Measurements from ENCODE around the gene ADGRL1. TPM values are rescaled to one million over a fixed set of nuclear protein-coding genes. Genes with fewer than 3 reads are reported as not detected.
"Not testable (repeated sequence)": the region's sequence is repeated elsewhere in the genome, so short reads cannot be mapped to it uniquely, and the experiment has no call there.

ADGRL1 gene
- 24.9 and 62.4 TPM in 2 replicates for total RNA-seq (ENCODE audit: low replicate concordance)
- long read RNA-seq: 0 reads

DNA sequence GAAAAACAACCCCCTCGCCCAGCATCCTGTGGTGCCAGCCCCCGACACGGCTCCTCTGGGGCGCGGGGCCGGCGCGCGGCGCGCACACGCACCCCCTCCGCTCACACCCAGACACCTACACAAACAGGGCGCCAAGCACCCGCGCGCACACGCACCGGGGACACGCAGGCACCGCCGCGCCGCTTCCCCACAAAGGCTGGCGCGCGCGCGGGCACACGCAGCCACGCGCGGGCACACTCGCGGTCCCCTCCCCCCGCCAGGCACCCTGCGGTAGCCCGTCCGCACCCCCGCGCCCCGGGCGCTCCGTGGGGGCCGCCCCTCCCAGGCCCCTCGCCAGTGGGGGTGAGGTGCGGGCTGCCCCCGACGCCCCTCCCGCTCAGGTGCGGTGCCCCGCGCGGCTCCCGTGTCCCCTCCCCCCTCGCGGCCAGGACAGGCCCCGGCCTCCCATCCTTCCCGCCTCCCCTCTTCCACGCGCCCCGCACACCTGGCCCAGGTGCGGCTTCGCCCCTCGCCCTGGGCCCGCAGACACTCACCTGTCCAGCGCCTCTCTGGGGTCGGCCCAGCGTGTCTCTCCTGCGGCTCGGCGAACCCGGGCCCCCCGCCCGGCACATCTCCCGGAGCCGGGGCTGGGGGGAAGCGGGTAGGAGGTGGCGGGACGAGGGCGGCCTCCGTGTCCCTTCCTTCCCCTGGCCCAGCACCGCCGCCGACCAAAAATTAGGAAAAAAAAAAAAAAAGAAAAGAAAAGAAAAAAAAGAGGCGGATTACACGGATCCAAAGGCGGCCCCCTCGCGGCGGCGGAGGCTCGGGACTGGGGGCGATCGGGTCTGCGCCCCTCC lies at the start of gene ADGRL1:
ADGRL1 (minus strand) TSS at position 718 of the 836 bp plus-strand sequence. CDS start 22,567 bp downstream, outside the sequence.
- H3K27me3 Mint-ChIP-seq: peaks cover 13% of the 10 kb centered on the region
- not testable (repeated sequence) for DNase-seq (ENCODE audit: extremely low spot score, unreplicated experiment); H3K36me3 Mint-ChIP-seq; H3K9me3 Mint-ChIP-seq
- H3K27ac Mint-ChIP-seq: peak within 1 kb of the TSS; percentile 97
- peaks cover 26% of the 10 kb centered on the region for H3K4me1 Mint-ChIP-seq (ENCODE audit: unreplicated experiment)
- H3K4me3 Mint-ChIP-seq: peak within 1 kb of the TSS; percentile 94

DNA sequence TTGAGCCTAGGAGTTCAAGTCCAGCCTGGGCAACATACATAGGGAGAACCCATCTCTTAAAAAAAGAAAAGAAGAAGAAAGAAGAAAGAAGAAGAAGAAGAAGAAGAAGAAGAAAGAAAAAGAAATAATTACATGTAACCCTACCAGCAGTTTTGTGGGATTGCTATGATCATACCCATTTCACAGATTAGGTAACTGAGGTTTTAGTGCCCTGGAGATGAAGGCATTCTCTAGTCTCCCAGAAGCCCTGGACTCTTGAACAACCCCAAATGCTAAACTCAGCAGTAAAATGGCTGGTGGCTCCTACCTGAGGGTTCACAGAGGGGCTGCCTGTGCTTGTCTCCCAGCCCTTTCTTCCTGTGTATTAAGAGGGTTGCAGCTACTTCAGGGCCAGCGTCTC lies 49.3 kb upstream of the ADGRL1 start:
- peaks cover 15% of the 10 kb centered on the region for H3K4me1 Mint-ChIP-seq (ENCODE audit: unreplicated experiment)
- H3K36me3 Mint-ChIP-seq; DNase-seq (ENCODE audit: extremely low spot score, unreplicated experiment); H3K4me3 Mint-ChIP-seq; H3K27ac Mint-ChIP-seq; H3K9me3 Mint-ChIP-seq; H3K27me3 Mint-ChIP-seq: not testable (repeated sequence)

DNA sequence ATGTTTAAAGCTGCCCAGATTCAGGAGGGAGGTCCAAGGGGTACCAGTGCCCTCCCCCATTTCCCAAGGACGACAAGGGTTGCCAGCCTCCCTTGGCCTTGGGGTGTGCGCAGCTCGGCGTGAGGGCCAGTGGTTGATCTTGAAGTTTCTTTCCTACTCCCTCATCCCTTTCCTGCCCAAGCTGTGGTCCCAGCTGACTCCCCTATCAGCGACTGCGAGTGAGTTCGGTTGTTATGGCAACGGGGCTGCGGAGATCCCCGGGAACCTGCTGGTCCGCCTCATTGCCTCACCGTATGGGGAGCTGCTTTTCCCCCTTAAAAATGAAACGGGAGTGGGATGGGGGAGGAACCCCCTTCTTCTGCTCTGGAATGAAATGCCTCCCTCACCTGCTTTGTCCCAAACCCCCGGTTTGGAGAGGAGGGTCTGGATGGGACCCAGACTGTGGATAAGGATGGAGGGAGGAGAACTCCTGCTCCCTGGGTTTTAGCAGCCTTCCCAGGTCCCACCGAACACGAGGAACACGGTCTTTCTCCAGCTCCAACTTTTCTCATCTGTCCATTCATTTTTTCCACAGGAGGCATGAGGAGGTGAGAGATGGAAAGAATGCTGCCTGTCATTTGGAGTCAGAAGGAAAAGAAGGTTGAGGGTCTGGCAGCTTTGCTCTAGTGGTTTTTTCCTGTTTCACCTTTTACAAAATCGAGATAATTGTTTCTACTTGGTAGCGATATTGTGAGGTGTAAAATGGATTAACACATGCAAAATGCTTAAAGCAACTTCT lies 48.0 kb upstream of the ADGRL1 start:
- H3K27ac Mint-ChIP-seq; H3K4me3 Mint-ChIP-seq; H3K9me3 Mint-ChIP-seq; H3K36me3 Mint-ChIP-seq; DNase-seq (ENCODE audit: extremely low spot score, unreplicated experiment); H3K27me3 Mint-ChIP-seq: not testable (repeated sequence)
- H3K4me1 Mint-ChIP-seq (ENCODE audit: unreplicated experiment): peaks cover 15% of the 10 kb centered on the region

DNA sequence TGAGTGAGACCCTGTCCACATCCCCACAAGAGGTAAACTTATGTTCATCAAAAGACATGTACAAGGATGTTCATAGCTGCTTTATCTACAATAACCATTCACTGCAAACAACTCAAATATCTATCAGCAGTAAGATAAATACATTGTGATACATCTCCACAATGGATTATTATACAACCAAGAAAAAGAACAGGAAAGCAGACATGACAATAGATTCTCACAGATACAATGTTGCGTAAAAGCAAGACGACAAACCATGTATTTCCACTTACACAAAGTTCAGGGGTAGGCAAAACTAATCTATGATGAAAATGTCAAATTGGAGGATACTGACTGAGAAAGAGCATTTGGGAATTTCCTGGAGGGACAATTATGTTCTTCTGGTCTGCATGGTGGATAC lies 46.2 kb upstream of the ADGRL1 start:
- H3K27me3 Mint-ChIP-seq: not testable (repeated sequence)

DNA sequence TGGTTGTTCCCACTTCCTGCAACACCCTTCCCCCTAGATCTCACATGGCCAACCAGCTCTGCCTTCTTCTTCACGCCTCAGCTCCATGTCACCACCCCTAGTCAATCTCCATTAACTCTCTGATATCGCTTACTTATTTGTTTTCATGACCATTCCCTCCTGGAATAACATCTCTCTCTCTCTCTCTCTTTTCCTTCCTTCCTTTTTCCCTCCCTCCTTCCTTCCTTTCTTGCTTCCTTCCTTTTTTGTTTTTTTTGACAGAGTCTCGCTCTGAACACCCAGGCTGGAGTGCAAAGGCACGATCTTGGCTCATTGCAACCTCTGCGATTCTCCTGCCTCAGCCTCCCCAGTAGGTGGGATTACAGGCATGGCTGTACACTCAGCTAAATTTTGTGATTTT lies 44.9 kb upstream of the ADGRL1 start:
- no peaks in the 10 kb centered on the region for H3K9me3 Mint-ChIP-seq
- DNase-seq (ENCODE audit: extremely low spot score, unreplicated experiment): no peak
- H3K27me3 Mint-ChIP-seq: peaks cover 4% of the 10 kb centered on the region
- no peaks in the 10 kb centered on the region for H3K36me3 Mint-ChIP-seq
- H3K4me1 Mint-ChIP-seq (ENCODE audit: unreplicated experiment): peaks cover 15% of the 10 kb centered on the region
- H3K4me3 Mint-ChIP-seq: peak overlapping the region; percentile 80
- TF ChIP-seq, protein P1, sequence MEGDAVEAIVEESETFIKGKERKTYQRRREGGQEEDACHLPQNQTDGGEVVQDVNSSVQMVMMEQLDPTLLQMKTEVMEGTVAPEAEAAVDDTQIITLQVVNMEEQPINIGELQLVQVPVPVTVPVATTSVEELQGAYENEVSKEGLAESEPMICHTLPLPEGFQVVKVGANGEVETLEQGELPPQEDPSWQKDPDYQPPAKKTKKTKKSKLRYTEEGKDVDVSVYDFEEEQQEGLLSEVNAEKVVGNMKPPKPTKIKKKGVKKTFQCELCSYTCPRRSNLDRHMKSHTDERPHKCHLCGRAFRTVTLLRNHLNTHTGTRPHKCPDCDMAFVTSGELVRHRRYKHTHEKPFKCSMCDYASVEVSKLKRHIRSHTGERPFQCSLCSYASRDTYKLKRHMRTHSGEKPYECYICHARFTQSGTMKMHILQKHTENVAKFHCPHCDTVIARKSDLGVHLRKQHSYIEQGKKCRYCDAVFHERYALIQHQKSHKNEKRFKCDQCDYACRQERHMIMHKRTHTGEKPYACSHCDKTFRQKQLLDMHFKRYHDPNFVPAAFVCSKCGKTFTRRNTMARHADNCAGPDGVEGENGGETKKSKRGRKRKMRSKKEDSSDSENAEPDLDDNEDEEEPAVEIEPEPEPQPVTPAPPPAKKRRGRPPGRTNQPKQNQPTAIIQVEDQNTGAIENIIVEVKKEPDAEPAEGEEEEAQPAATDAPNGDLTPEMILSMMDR (conservative IDR thresholded peaks at IDR 0.05): no peak
- no peak overlapping the region for H3K27ac Mint-ChIP-seq

More for the DNA sequence above, 46.2 kb upstream of the ADGRL1 start:
- not testable (repeated sequence) for H3K27ac Mint-ChIP-seq; H3K4me3 Mint-ChIP-seq; H3K36me3 Mint-ChIP-seq; H3K9me3 Mint-ChIP-seq; DNase-seq (ENCODE audit: extremely low spot score, unreplicated experiment)
- H3K4me1 Mint-ChIP-seq (ENCODE audit: unreplicated experiment): peaks cover 15% of the 10 kb centered on the region

DNA sequence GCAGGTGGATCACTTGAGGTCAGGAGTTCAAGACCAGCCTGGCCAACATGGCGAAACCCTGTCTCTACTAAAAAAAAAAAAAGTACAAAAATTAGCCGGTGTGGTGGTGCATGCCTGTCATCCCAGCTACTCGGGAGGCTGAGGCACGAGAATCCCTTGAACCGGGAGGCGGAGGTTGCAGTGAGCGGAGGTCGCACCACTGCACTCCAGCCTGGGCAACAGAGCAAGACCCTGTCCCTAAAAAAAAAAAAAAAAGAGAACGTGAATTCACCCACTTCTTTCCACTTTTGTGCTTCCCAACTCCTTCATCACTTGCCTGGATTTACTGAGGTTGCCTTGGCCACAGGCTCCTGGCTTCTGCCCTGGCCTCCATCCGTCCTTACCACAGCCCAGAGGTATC lies 44.3 kb upstream of the ADGRL1 start:
- Mint-ChIP-seq H3K4me1 (ENCODE audit: unreplicated experiment) (peaks cover 15% of the 10 kb centered on the region), H3K4me3 (peak overlapping the region; percentile 80), H3K27ac (peak overlapping the region; percentile 27)
- not testable (repeated sequence) for DNase-seq (ENCODE audit: extremely low spot score, unreplicated experiment); H3K9me3 Mint-ChIP-seq; H3K27me3 Mint-ChIP-seq; H3K36me3 Mint-ChIP-seq

DNA sequence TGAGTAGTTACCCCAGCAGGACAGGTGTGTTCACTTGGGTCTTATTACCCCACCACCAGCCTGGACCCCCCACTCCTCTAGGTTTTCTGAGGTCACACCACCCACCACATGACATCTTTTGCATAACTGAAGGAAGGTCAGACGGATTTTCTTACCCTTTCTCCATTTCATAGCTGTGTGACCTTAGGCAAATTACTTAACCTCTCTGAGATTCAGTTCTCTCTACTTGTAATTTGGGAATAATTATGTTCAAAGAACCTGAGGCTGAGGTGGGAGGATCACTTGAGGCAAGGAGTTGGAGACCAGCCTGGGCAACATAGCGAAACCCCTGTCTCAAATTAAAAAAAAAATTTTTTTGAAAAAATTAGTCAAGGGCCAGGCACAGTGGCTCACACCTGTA lies 43.9 kb upstream of the ADGRL1 start:
- H3K36me3 Mint-ChIP-seq; H3K9me3 Mint-ChIP-seq; H3K27me3 Mint-ChIP-seq; DNase-seq (ENCODE audit: extremely low spot score, unreplicated experiment); H3K27ac Mint-ChIP-seq: not testable (repeated sequence)
- Mint-ChIP-seq H3K4me3 (peak overlapping the region; percentile 82), H3K4me1 (ENCODE audit: unreplicated experiment) (peaks cover 15% of the 10 kb centered on the region)

DNA sequence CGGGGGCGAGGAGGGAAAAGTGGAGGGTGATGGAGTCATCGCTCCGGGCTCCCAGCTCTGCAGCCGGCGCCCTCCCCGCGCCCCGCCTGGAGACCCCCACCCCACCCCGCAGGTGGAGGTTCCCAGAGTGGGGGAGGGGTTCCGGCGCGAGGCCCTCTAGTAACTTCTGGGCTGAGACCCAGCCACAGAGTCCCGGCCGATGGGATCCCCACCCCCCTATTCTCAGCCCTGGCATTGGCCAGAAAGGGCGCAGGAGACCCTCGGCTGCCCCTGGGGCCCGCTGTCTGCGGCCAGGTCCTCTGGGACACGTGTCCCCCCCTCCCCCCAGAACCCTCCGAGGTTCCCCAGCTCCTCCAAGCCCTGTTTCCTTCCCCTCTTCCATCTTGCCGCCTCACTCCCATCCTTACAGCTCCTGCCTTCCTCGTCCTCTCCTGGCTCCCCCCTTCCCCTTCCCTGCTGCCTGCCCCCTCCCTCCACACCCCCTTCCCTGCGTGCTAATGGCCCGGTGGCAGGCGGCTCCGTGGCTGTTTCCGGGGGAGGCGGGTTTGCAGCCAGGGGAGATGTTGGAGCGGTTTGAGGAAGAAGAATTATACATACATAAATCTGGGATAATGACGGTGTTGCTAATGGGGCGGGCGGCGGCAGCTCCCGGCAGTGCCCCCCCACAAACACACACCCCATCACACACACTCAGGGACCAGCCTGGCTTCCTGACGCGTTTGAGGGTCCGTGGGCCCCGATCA lies 43.2 kb upstream of the ADGRL1 start:
- H3K4me1 Mint-ChIP-seq (ENCODE audit: unreplicated experiment): peaks cover 13% of the 10 kb centered on the region
- DNase-seq (ENCODE audit: extremely low spot score, unreplicated experiment): peak; percentile 78
- H3K27me3 Mint-ChIP-seq, H3K9me3 Mint-ChIP-seq, H3K36me3 Mint-ChIP-seq: not testable (repeated sequence)
- peak overlapping the region; percentile 82 for H3K4me3 Mint-ChIP-seq
- peak overlapping the region; percentile 31 for H3K27ac Mint-ChIP-seq

Measured in type B pancreatic cell (in vitro differentiated cells).